ENCODE results near the gene SYN1.

Gene SYN1

GRCh38 chrX:47658684-47659420, 39.2 kb upstream of the SYN1 start, which contains the start of gene UXT:
UXT (minus strand) TSS chrX:47659180; CDS start chrX:47658927, 253 bp downstream.
- peak; percentile 84 for DNase-seq (ENCODE audit: low read depth, low spot score)
- peak within 1 kb of the TSS; percentile 72 for H3K4me3 ChIP-seq (ENCODE audit: low read depth, low read length)
- no peak for TF ChIP-seq CTCF (IDR thresholded peaks at IDR 0.05; ENCODE audit: insufficient read depth, low read length, missing control alignments)
- ChIA-PET POLR2A (no interaction called here), CTCF (no interaction called here)

GRCh38 chrX:47658301-47658683, 38.6 kb upstream of the SYN1 start:
- ChIA-PET CTCF (no interaction called here), POLR2A (no interaction called here)
- H3K4me3 ChIP-seq (ENCODE audit: low read depth, low read length), result peak overlapping the region; percentile 72
- DNase-seq (ENCODE audit: low read depth, low spot score), result no peak
- no peak for TF ChIP-seq CTCF (IDR thresholded peaks at IDR 0.05; ENCODE audit: insufficient read depth, low read length, missing control alignments)

GRCh38 chrX:47651043-47651905, 31.6 kb upstream of the SYN1 start:
- H3K4me3 ChIP-seq (ENCODE audit: low read depth, low read length), result peak overlapping the region; percentile 52
- ChIA-PET POLR2A (interaction anchor here (0.5 to 1.0 kb wide), 2 partner anchors 41 to 168 kb away, joined by 3 read pairs; no protein-coding TSS in a partner anchor), CTCF (no interaction called here)
- DNase-seq (ENCODE audit: low read depth, low spot score), result no peak
- no peak for TF ChIP-seq CTCF (IDR thresholded peaks at IDR 0.05; ENCODE audit: insufficient read depth, low read length, missing control alignments)

- H3K4me3 ChIP-seq (ENCODE audit: low read depth, low read length), result peak within 1 kb of the TSS; percentile 74
- DNase-seq (ENCODE audit: low read depth, low spot score), result peak; percentile 93
- ChIA-PET POLR2A (interaction anchor here (0.5 to 1.0 kb wide), 3 partner anchors 42 to 167 kb away, joined by 3 read pairs; no protein-coding TSS in a partner anchor), CTCF (no interaction called here)
- TF ChIP-seq CTCF (IDR thresholded peaks at IDR 0.05; ENCODE audit: insufficient read depth, low read length, missing control alignments), result no peak
Observed at GRCh38 chrX:47650164-47651042, 30.7 kb upstream of the SYN1 start, which contains the start of gene ELK1. ELK1 (minus strand) TSS chrX:47650563; CDS start chrX:47641441, 9,122 bp downstream.

- ChIA-PET POLR2A (no interaction called here), CTCF (no interaction called here)
- peak overlapping the region; percentile 74 for H3K4me3 ChIP-seq (ENCODE audit: low read depth, low read length)
- no peak for DNase-seq (ENCODE audit: low read depth, low spot score)
- TF ChIP-seq CTCF (IDR thresholded peaks at IDR 0.05; ENCODE audit: insufficient read depth, low read length, missing control alignments), result no peak
Observed at GRCh38 chrX:47649781-47650163, 30.1 kb upstream of the SYN1 start.

Data from AG04449 (cell line).